GM23248 (cell line): ENCODE data around the gene GUCA2B.

Source experiments
- EZH2 ChIP-seq: fragments of 200-600 bp; sonication (generic); IDR thresholded peaks from 2 replicates; pipeline ENCODE4 v1.6.1; 2018; ENCODE audit warnings: antibody characterized with exemption, mild to moderate bottlenecking; ENCODE audit not compliant: insufficient read depth, poor library complexity, severe bottlenecking
- EZH2phosphoT487 ChIP-seq: fragments of 200-600 bp; sonication (generic); IDR thresholded peaks from 2 replicates; pipeline ENCODE4 v1.6.1; 2018; ENCODE audit warnings: antibody characterized with exemption, moderate library complexity, mild to moderate bottlenecking, low read depth; ENCODE audit not compliant: insufficient read depth

DNA sequence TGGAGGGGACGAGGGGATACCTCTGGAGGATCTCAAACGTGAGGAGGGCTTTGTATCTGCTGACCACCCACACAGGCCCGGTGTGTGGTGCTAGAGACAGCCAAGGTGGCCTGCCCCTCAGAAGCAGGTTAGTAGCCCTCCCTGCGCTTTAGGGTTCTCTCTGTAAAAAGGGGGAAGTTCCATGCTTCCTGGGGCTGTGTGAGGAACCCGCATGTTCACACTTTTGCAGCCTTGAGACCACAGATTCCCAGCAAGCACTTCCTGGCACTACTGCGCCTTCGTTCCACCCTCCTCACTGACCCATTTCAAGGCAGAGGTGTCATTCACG, 7.9 kb upstream of the GUCA2B start:
- TF ChIP-seq EZH2phosphoT487 (no peak), EZH2 (no peak)
